ENCODE measurements around the gene IGFBPL1. TPM values are rescaled to one million over a fixed set of nuclear protein-coding genes. Genes with fewer than 3 reads are reported as not detected.

Gene IGFBPL1
- total and polyA plus RNA-seq, 4 donors: 0.08 TPM; not detected in 3

- Histone ChIP-seq H3K36me3 (ENCODE audit: control insufficient read depth in 4 of 4, insufficient read depth in 3 of 4, low read depth in 1 of 4, low read length in 3 of 4) (no peaks in the 10 kb centered on the region), H3K27ac (ENCODE audit: low read depth in 1 of 2, low read length in 2 of 2) (peak overlapping the region; percentile 77 to 84), H3K4me1 (ENCODE audit: control insufficient read depth in 4 of 4, insufficient read depth in 4 of 4, low read length in 3 of 4) (peaks cover 0 to 13% (median 7%) of the 10 kb centered on the region in 4 donors), H3K27me3 (ENCODE audit: control insufficient read depth in 4 of 4, insufficient read depth in 4 of 4, low read length in 3 of 4) (no peaks in the 10 kb centered on the region), H3K4me3 (ENCODE audit: low read depth in 1 of 3, low read length in 3 of 3) (no peak overlapping the region), H3K9me3 (ENCODE audit: control insufficient read depth in 4 of 4, low read length in 3 of 4) (no peaks in the 10 kb centered on the region), H3K9ac (ENCODE audit: low read depth in 1 of 2, low read length in 2 of 2) (no peak overlapping the region)
- no peak for DNase-seq (ENCODE audit: low spot score)
- TF ChIP-seq GABPA (IDR thresholded peaks at IDR 0.05 in 1 of 2, conservative IDR thresholded peaks at IDR 0.05 in 1 of 2): no peak
- TF ChIP-seq, protein P1, sequence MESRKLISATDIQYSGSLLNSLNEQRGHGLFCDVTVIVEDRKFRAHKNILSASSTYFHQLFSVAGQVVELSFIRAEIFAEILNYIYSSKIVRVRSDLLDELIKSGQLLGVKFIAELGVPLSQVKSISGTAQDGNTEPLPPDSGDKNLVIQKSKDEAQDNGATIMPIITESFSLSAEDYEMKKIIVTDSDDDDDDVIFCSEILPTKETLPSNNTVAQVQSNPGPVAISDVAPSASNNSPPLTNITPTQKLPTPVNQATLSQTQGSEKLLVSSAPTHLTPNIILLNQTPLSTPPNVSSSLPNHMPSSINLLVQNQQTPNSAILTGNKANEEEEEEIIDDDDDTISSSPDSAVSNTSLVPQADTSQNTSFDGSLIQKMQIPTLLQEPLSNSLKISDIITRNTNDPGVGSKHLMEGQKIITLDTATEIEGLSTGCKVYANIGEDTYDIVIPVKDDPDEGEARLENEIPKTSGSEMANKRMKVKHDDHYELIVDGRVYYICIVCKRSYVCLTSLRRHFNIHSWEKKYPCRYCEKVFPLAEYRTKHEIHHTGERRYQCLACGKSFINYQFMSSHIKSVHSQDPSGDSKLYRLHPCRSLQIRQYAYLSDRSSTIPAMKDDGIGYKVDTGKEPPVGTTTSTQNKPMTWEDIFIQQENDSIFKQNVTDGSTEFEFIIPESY (IDR thresholded peaks at IDR 0.05): no peak
- no peak for TF ChIP-seq REST (IDR thresholded peaks at IDR 0.05)
- TF ChIP-seq, protein P2, sequence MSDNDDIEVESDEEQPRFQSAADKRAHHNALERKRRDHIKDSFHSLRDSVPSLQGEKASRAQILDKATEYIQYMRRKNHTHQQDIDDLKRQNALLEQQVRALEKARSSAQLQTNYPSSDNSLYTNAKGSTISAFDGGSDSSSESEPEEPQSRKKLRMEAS (IDR thresholded peaks at IDR 0.05): peak; percentile 33
- TF ChIP-seq YY1 (IDR thresholded peaks at IDR 0.05): peak; percentile 55
- no peak for TF ChIP-seq EGR1 (IDR thresholded peaks at IDR 0.05; ENCODE audit: low read depth in 2 of 2)
- TF ChIP-seq CTCF (IDR thresholded peaks at IDR 0.05; ENCODE audit: low read depth, low read length, missing input control): no peak
- peak in 1 of 2 donors; percentile 28 for TF ChIP-seq RXRA (IDR thresholded peaks at IDR 0.05)
- no peak for TF ChIP-seq NR2F2 (IDR thresholded peaks at IDR 0.05)
- no peak for TF ChIP-seq FOXA1 (IDR thresholded peaks at IDR 0.05)
- no peak for TF ChIP-seq RAD21 (IDR thresholded peaks at IDR 0.05)
- TF ChIP-seq FOXA2 (IDR thresholded peaks at IDR 0.05): peak; percentile 29
- no peak for TF ChIP-seq ATF3 (IDR thresholded peaks at IDR 0.05)
- TF ChIP-seq TAF1 (conservative IDR thresholded peaks at IDR 0.05): peak; percentile 25
- no peak for TF ChIP-seq HNF4G (IDR thresholded peaks at IDR 0.05)
- TF ChIP-seq SP1 (IDR thresholded peaks at IDR 0.05): peak; percentile 74
- peak in 1 of 2 donors; percentile 10 for TF ChIP-seq HNF4A (conservative IDR thresholded peaks at IDR 0.05)
- TF ChIP-seq JUND (IDR thresholded peaks at IDR 0.05): no peak
- 53% methylated on average over 11 of the region's 11 CpGs for WGBS
Observed at GRCh38 chr9:38437193-38437823, 13.1 kb upstream of the IGFBPL1 start.

Data from liver (tissue), 9 donors.